ENCODE results near the gene KLF16. TPM values are rescaled to one million over a fixed set of nuclear protein-coding genes. Genes with fewer than 3 reads are reported as not detected.

Gene KLF16
- 10 to 100 TPM in 1 of 4 donors, 1 to 10 TPM in 3; 4.0 to 19.5 (median 6.7) TPM for total RNA-seq

GRCh38 chr19:1863328-1863637 is at the start of gene KLF16:
Gene KLF16, minus strand, starts transcription at chr19:1863579. Its CDS starts 82 bp downstream, at chr19:1863497.
- ATAC-seq (ENCODE audit: low FRiP score) (no peak), DNase-seq (ENCODE audit: low spot score) (no peak)
- TF ChIP-seq, protein P1, sequence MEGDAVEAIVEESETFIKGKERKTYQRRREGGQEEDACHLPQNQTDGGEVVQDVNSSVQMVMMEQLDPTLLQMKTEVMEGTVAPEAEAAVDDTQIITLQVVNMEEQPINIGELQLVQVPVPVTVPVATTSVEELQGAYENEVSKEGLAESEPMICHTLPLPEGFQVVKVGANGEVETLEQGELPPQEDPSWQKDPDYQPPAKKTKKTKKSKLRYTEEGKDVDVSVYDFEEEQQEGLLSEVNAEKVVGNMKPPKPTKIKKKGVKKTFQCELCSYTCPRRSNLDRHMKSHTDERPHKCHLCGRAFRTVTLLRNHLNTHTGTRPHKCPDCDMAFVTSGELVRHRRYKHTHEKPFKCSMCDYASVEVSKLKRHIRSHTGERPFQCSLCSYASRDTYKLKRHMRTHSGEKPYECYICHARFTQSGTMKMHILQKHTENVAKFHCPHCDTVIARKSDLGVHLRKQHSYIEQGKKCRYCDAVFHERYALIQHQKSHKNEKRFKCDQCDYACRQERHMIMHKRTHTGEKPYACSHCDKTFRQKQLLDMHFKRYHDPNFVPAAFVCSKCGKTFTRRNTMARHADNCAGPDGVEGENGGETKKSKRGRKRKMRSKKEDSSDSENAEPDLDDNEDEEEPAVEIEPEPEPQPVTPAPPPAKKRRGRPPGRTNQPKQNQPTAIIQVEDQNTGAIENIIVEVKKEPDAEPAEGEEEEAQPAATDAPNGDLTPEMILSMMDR (IDR thresholded peaks at IDR 0.05) = no peak

DNA sequence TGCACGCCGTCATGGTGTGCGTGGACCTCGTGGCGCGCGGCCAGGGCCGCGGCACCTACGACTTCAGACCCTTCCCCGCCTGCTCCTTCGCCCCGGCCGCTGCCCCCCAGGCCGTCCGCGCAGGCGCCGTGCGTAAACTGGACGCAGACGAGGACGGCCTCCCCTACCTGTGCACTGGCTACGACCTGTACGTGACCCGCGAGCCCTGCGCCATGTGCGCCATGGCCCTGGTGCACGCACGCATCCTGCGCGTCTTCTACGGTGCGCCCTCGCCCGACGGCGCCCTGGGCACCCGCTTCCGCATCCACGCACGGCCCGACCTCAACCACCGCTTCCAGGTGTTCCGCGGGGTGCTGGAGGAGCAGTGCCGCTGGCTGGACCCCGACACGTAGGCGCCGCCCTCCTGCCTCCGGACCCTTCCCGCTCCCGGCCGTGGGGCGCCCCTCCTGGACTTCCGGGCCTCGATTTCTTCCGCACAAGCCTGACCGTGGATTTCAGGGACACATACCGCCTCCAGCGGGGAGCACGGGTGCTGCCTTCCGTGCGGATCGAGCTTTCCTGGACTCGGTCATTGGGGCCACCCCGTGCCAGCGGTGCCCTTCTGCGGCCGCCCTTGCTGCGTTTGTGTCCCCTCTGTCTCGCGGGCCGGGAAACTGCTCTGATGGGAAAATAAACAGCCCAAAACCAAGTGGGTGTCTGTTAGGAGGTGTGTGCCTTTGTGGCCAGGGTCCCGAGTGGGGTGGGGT is 49.6 kb upstream of the KLF16 start:
- DNase-seq (ENCODE audit: low spot score) = no peak
- no peak for ATAC-seq (ENCODE audit: low FRiP score)
- TF ChIP-seq, protein P1 (IDR thresholded peaks at IDR 0.05) = no peak

GRCh38 chr19:1911995-1912394 is 48.6 kb upstream of the KLF16 start:
- DNase-seq (ENCODE audit: low spot score) = no peak
- TF ChIP-seq, protein P1 (IDR thresholded peaks at IDR 0.05) = no peak
- ATAC-seq (ENCODE audit: low FRiP score) = no peak

DNA sequence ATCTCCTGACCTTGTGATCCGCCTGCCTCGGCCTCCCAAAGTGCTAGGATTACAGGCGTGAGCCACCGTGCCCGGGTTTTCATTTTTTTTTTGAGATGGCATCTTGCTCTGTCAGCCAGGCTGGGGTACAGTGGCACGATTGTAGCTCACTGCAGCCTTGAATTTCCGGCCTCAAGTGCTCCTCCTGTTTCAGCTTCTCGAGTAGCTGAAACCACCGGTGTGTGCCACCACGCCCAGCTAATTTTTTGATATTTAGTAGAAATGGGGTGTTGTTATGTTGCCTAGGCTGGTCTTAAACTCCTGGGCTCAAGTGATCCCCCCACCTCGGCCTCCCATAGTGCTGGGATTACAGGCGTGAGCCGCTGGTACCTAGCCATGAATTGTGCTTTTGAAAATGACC is 47.7 kb upstream of the KLF16 start:
- DNase-seq (ENCODE audit: low spot score) (no peak), ATAC-seq (ENCODE audit: low FRiP score) (no peak)
- TF ChIP-seq, protein P1 (IDR thresholded peaks at IDR 0.05) = no peak

DNA sequence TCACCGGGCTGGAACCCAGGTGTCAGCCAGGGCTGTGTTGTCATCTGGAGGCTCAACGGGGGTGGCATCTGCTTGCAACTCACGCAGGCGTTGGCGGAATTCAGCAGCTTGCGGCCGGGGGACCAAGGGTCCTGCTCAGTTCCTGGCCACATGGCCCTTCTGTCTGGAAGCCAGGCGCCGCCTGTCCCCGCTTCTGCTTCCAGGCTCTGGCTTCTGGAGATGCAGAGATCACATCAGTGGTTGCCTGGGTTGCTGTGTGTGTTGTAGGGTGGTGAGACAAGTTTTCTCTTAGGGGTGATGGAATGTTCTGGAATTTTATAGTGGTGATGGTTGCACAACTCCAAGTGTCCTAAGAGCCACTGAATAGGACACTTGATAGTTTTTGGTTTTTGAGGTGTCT is 46.8 kb upstream of the KLF16 start:
- TF ChIP-seq, protein P1 (IDR thresholded peaks at IDR 0.05) = no peak
- ATAC-seq (ENCODE audit: low FRiP score) = no peak
- DNase-seq (ENCODE audit: low spot score) = no peak

GRCh38 chr19:1909761-1910080 is 46.3 kb upstream of the KLF16 start:
- no peak for ATAC-seq (ENCODE audit: low FRiP score)

GRCh38 chr19:1908364-1908678 is 44.9 kb upstream of the KLF16 start:
- TF ChIP-seq, protein P1 (IDR thresholded peaks at IDR 0.05) = no peak
- no peak for ATAC-seq (ENCODE audit: low FRiP score)

More at GRCh38 chr19:1909761-1910080, 46.3 kb upstream of the KLF16 start:
- TF ChIP-seq, protein P1 (IDR thresholded peaks at IDR 0.05) = no peak
- DNase-seq (ENCODE audit: low spot score) = no peak

More at GRCh38 chr19:1908364-1908678, 44.9 kb upstream of the KLF16 start:
- no peak for DNase-seq (ENCODE audit: low spot score)

Measured in omental fat pad (tissue), 4 donors.